GM18909 (cell line): ENCODE results near the gene NIPAL3.
A peak's percentile ranks its signal among the peaks of the same experiment; 100 is the strongest.
"Not testable (repeated sequence)": the region's sequence is repeated elsewhere in the genome, so short reads cannot be mapped to it uniquely, and the experiment has no call there.

Experiments used
- ATAC-seq: cut with Tn5 transposase; IDR thresholded peaks from one replicate; pipeline ENCODE4 v1.9.1; 2021; ENCODE audit warnings: mild to moderate bottlenecking; ENCODE audit not compliant: unreplicated experiment, poor library complexity

Gene NIPAL3

DNA sequence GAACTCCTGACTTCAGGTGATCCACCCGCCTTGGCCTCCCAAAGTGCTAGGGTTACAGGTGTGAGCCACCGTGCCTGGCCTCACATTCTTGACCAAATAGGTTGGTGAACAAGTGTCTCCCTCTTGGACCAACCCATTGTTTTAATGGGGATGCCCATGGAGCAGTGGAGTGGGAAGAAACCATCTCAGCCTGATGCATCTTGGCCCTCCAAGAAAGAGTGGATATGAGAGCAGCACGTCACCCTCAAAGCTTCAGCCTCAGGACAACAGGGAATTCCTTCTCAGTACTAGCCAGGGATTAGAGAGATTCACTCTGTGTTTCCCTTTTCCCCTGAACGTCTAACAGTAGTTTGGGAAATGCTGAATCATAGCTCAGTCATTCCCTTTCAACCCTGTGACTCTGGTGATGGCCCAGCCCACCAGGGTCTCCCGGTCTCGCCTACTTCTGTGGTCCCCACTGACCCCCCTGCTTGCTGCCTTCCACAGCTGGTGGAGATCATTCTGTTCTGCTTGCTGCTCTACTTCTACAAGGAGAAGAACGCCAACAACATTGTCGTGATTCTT lies 37.4 kb downstream of the NIPAL3 start:
- no peak for ATAC-seq

DNA sequence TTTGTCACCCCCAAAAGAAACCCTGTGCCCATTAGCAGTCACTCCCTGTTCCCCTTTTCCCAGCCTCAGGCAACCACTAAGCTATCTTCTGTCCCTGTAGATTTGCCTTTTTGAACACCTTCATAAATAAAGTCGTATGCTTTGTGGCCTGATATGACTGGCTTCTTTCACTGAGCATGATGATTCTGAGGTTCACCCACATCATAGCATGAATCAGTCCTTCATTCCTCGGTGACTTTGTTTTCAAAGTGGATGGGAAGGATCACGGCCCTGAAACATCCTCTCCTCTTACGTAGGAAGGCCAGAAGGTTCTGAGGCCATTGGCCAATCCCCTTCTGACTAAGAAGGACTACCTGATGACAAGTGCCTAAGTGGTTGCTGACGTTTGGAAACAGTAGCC lies 39.1 kb downstream of the NIPAL3 start:
- no peak for ATAC-seq

DNA sequence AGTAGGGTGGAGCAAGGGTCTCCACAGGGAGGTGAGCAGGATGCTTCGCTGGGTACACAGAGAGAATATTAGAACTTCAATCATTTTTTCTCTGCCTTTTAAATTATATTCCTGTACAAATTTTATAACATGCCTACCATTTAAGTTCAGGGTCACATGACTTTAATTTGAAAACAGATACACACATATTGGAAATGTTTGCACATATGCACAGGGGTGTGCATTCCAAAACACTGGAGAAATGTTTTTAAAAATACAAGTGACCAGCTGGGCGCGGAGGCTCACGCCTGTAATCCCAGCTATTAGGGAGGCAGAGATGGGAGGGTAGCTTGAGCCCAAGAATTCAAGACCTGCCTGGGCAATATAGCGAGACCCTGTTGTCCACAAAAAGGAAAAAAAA lies 39.7 kb downstream of the NIPAL3 start:
- ATAC-seq: no peak

DNA sequence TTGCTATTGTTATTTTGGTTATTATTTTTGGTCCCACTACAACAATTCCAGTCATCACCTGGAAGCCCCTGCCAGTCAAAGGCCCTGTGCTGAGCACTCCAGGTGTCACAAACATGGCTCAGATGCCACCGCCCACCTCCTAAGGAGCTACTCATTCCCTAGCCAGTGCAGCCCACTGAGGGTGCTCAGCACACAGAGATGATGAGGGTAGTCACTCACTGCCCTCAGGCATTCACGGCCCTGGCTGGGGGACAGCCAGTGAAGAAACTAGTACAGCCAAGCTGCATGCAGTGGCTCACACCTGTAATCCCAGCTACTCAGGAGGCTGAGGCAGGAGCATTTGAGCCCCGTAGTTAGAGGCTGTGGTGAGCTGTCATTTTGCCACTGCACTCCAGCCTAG lies 42.3 kb downstream of the NIPAL3 start:
- no peak for ATAC-seq

DNA sequence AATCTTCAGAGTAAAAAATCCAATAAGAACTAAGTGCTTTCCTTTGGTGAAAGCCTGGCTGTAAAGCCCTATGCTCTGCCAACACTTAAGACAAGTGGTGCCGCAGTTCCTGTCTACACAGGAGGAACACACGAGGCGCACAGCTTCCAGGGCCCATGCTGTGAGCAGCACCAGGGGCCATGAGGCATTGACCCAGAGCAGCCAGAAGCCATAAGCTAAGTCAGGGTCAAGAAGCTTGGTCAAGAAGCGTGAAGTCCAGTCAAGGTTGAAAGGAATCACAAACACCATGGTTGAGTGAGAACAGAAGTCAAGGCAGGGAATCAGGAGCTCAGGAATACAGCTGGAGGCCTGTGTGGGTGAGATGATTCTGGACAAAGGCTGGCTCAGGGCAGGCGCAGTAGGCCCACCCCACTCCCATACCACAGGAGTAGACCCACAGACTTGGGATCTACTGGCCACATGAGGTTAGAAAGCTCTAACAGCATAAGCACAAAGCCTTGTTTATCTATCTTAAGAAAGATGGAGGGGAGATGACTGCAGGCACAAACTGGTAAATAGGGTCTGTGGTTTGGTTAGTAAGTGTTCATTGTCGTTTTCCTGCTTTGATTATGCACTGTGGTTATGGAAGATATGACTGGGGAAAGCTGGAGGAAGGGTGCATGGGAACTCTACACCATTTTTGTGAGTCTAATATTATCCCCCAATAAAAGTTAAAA lies 44.1 kb downstream of the NIPAL3 start:
- no peak for ATAC-seq

DNA sequence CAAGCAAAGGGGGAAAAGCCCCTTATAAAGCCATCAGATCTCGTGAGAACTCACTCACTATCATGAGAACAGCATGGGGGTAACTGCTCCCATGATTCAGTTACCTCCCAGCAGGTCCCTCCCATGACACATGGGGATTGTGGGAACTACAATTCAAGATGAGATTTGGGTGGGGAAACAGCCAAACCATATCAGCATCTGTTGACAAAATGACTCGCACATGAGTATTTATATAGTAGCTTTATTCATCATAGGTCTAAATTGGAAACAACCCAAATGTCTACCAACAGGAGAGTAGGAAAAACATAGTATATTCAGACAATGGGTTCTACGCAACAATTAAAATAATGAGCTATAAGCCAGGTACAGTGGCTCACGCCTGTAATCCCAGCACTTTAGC lies 46.5 kb downstream of the NIPAL3 start:
- not testable (repeated sequence) for ATAC-seq

DNA sequence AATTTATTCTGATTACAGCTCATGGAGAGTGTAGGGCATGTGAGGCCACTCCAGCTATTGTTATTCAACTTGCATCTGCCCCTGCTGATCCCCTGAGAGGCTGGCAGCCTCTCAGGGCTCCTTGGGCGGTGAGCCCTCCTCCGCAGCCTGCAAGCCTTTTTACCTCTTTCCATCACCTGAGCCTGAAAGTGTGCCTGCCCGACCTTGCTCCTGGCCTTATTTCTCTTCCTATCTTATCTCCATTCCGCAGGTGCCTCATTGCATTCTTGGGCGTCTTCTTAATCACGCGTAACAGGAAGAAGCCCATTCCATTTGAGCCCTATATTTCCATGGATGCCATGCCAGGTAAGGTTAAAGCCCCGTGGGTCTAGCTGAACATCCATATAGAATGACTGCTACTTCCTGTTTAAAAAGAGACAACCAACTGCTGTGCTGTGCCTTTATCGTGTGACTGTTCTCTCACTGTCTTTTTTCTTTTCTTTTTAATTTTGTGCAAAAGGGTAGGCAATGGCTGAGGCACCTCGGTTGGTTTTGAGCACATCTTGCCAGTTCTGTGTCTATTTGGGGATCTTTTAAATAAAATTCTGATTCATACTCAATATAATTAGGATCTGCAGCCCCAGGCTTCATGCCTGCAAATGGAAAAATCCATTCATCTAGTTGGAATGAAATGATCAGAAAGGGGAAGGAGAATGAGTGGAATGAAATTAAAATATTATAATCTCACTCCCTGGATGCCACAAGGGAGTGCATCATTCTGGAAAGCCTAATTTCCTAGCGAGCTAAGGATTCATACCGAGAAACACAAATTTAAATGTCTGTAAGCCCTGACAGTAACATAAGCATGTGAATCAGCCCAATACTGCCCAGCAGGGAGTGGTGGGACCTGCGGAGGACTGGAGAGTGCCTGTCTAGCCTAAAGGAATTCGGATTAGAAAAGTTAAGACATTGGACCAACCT lies 48.5 kb downstream of the NIPAL3 start:
- no peak for ATAC-seq

DNA sequence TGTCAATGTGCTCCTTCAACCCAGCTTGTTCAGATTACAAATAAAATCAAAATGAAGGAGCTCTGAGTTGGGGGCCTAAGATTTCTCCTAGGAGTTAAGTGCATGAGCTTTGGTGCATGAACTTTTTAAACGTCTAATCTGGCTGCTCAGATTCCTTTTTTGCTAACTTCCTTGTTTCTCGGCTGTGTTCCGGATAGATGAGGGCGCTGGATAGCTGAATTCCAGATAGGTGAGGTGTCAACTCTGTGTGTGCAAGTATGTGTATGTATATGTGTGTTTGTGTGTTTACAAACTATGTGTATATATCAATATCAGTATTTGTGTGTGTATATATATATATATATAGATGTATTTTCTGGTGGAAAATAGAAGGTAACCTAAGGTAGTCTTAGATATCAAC lies 49.5 kb downstream of the NIPAL3 start:
- ATAC-seq: no peak

DNA sequence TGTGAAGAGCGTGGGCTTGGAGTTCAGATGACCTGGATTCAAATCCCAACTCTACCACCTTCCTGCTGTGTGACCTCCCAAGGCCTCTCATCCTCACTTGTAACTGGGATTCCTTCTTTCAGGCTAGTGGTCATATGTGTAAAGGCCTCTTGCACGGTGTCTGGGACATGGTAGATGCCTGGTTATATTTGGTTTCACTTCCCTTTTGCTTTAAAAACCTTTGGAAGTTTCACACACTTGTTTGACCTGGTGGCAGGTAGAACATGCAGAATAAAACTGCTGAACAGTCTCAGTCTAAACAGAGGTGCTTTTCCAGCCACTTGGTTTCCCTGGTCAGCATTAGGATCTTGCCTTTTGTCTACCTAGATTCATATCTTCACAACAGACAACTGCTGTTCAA lies 50.0 kb downstream of the NIPAL3 start:
- ATAC-seq: no peak

DNA sequence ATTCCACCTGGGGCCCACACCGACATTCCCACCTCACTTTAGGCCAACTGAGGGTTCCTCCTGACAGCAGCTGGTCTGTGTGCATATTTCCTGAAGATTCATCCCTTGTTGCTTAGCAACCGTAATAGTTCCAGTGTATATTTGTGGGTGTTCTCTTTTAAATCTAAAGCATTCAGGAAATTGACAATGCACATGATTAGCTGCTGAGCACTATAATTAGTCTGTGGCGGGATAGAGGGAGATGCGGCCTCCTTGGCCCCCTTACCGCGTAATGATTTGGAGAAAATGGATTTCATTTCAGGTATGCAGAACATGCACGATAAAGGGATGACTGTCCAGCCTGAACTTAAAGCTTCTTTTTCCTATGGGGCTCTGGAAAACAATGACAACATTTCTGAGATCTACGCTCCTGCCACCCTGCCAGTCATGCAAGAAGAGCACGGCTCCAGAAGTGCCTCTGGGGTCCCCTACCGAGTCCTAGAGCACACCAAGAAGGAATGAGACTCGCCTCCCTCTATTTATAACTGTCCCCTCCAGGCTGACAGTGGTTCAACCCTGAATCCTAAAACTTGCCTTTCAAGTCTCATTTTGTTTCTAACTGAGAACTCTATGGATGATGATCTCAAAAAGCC lies 53.2 kb downstream of the NIPAL3 start:
- ATAC-seq: no peak

DNA sequence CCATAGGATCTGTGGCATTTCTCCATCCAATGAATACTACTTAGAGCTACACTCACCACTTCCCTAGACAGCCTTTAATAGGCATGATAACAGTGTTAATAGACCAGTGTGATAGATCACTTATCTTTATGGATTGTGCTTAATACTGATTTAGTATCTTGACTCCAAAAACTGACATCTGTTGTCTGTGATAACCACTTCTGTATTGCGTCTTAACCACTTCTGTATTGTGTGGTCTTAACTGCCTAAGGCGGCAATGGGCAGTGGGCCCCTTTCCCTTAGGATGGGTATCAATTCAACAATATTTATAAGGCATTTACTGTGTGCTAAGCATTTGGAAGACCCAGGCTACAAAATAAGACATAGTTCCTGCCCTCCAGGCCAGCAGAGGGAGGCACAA lies 55.0 kb downstream of the NIPAL3 start:
- ATAC-seq: no peak

DNA sequence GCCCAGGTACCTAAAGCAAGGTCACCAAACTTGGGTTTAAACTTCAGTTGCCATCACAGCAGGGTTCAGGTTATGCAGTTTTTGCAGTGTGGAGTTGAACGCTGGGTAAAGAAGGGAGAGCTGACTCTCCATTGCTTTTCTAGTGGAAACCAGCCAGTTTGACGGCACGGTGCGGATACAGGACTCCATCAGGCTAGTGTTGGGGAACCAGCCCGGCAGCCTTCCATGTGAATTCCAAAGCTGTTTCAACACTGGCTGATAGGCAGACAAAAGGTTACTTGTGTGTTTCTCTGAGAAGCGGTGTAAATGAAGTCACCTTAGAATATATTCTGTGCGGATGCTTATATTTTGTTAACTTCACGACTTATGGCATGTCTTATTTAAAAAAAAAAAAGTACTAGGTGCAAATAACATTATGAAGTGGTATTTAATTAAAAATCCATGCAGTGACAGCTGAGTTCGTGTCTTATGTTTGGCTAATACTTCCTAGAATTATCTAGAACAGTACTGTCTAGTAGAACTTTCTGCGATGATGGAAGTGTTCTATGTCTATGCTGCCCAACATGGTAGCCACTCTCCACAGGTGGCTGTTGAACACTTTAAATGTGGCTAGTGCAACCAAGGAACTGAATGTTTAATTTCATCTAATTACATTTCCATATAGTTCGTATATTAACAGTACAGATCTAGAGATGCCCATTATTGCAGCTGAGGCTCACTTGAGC lies 57.1 kb downstream of the NIPAL3 start:
- no peak for ATAC-seq

DNA sequence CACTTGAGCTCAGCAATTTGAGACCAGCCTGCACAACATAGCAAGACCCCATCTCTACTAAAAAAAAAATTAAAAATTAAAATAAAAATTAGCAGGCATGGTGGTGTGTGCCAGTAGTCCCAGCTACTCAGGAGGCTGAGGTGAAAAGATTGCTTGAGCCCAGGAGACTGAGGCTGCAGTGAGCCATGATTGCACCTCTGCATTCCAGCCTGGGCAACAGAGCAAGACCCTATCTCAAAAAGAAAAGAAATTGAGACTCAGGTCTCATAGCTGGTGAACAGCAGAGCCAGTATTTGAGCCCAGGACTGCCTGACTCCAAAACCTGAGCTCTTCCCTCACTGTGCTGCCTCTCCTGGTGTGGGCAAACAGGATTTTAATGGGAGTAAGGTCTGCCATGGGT lies 58.6 kb downstream of the NIPAL3 start:
- no peak for ATAC-seq

DNA sequence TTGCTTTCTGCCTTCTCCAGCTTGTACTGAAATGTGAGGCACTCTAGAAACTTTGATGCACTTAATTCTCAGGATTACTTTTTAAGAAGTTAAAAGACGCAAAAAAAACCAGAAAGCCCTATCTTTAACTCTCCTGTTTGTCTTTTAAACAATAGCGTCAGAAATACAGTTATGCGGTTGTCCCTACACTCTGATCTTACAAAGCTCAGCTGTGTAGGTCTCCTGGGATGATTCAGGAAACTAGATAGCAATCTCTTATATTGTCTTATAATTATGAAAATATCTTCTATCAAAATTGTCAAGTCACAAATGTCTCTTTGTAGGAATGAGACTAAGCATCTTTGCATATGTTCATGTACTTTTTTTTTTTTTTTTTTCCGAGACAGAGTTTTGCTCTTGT lies 60.1 kb downstream of the NIPAL3 start:
- ATAC-seq: no peak

DNA sequence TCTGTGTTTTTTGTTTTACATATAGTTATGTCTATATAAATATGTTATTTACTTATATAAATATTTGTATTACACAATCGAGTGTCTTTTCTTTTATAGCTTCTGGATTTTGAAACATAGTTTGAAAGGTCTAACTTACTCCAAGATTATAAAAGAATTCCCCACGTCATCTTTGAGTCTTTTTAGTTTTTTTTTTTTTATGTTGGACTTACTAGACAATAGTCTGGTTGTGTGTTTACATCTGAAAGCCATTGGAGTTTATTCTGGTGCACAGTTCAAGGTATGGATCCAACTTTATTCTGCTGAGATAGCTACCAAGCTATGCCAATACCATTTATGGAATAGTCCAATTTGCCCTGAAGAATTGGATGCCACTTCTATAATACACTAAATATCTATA lies 61.0 kb downstream of the NIPAL3 start:
- ATAC-seq: no peak

DNA sequence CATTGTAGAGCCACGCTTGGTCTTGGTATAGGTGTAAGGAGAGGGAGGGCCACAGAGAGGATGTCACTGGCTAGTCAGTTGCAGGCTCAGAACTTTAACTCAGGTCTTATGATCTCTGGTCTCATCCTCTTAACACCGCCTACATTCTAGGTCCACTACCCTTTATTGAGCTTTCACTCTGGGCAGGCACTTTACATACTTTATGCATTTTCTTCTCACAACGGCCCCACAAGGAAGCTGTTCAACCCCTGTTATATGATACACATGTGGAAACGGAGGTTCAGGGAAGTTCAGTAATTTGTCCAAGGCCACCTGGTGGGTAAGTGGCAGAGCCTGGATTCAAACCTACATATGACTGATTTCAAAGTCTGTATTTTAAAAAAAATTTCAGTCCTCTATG lies 61.7 kb downstream of the NIPAL3 start:
- no peak for ATAC-seq

DNA sequence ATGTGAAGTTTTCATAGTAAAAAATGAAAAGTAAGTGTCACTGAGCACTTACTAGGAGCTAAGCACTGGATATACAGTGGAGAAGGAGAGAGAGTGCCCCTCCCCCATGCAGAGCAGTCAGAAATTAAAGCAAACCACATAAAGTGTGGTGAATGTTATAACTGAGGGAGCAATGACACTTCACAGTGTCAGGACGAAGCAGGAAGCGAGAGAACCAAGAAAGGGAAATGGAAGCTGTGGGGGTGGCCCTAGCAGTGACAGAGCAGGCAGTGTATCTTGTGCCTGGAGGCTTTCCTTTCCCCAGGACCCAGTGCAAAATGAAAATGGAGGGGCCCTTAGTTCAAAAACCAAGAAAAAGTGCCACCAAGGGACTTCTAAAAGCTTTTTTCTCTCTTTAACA lies 65.5 kb downstream of the NIPAL3 start:
- ATAC-seq: peak; percentile 54

DNA sequence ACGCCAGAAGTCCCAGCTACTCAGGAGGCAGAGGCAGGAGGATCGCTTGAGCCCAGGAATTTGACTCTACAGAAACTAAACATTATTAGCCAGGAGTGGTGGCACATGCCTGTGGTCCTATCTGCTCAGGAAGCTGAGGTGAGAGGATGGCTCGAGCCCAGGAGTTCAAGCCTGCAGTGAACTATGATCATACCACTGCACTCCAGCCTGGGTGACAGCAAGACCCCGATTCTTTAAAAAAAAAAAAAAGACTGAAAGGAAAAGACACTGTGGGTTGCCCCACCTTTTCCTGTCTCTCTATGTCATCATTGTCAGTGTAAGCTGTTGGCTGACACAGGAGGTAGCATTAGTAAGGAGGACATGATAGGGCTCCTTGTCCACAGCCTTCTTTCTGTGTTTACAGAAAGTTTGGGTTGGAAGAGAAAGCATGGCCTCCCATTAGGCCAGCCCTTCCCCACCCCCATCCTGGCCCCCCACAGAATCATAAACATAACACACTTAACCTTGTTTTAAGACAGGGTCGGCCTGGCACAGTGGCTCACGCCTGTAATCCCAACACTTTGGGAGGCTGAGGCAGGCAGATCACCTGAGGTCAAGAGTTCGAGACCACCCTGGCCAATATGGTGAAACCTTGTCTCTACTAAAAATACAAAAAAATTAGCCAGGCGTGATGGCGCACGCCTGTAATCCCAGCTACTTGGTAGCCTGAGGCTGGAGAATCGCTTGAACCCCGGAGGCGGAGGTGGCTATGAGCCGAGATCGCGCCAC lies 66.4 kb downstream of the NIPAL3 start:
- ATAC-seq: no peak

DNA sequence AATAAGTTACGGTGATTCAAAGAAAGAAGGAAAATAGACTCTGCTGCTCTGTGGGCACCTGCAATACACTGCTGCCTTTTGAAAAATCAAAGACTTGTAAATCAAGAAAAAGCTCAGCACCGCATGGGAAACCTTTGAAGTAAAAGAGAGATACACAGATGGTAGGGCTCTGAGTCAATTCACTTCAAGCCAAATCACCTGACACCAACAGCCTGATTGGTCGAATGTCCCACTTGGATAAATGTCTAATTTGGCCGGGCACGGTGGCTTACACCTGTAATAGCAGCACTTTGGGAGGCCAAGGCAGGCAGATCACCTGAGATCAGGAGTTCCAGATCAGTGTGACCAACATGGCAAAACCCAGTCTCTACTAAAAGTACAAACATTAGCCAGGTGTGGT lies 67.8 kb downstream of the NIPAL3 start:
- ATAC-seq: no peak

DNA sequence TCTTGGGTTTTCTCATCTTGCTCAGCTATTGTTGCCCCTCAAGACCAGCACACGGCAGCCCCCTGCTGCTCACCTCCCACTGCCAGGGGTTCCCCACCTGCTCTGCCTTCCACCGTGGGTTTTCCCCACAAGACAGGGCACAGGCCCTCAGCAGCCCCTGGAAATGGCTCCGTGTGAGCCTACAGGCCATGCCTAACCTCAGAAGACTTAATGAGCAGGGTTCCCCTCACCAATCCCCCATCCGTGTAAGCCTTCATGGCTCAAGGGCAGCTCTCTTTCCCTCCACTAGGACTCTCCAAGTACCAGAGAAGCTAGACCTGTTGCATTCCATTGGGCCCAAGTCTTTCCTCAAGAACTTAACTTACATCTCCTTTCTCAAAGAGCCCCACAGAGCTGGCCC lies 68.6 kb downstream of the NIPAL3 start:
- ATAC-seq: no peak
